Right ventricle myocardium superior (tissue), 1 donor: ENCODE results near the gene UPF3A. TPM values are rescaled to one million over a fixed set of nuclear protein-coding genes. Genes with fewer than 3 reads are reported as not detected.

Source experiments
- microRNA-seq: library from miRNA; unstranded; fragments of <30 nt; microRNA quantifications from one replicate; pipeline ENCODE4 v1.2.0, GENCODE V29; 2020
- total RNA-seq: library from RNA; stranded (reverse); fragmentation: NEBNext Ultra II Directional; extraction: Animal tissue kit (Norgen Biotek cat#: 25700); gene quantifications from one replicate; pipeline ENCODE4 v1.2.1, GENCODE V29; 2021
- donor health status: DM: no; HTN: yes; CAD: no; lungs with severe emphysema.

The UPF3A gene
- total RNA-seq, 1 donor from 2014 or later = 24.2 TPM

Small RNA genes within 50 kb of the gene (microRNA-seq; reads per million reads assigned to microRNA genes)
- gene MIR4502 (not detected), gene MIR548AR (not detected)

Other genes with a start within 250 kb of the UPF3A start
- gene RASA3, start 149.0 kb upstream of the UPF3A start, total RNA-seq = 11.2 TPM
- not detected for gene CFAP97D2, start 102.3 kb upstream of the UPF3A start, total RNA-seq
- 34.2 TPM for gene CDC16, start 46.7 kb upstream of the UPF3A start, total RNA-seq
- 8.2 TPM for gene CHAMP1, start 32.9 kb downstream of the UPF3A start, total RNA-seq